Testis (tissue), 2 donors: ENCODE measurements around the gene FOXP4.

Experiments
- CTCF ChIP-seq, 3 experiments: fragments of 450-650 bp in 2 of 3; fragments of 200-600 bp in 1 of 3; sonication (generic) in 1 of 3; IDR thresholded peaks; one replicate each; pipeline ENCODE4 v1.5.1; 2016 to 2019; ENCODE audit warnings: antibody characterized with exemption in 3 of 3, mild to moderate bottlenecking in 2 of 3, moderate library complexity in 1 of 3
- POLR2A ChIP-seq: fragments of 450-650 bp; IDR thresholded peaks from one replicate; pipeline ENCODE4 v1.6.1; 2017; ENCODE audit warnings: antibody characterized with exemption, mild to moderate bottlenecking, moderate library complexity

DNA sequence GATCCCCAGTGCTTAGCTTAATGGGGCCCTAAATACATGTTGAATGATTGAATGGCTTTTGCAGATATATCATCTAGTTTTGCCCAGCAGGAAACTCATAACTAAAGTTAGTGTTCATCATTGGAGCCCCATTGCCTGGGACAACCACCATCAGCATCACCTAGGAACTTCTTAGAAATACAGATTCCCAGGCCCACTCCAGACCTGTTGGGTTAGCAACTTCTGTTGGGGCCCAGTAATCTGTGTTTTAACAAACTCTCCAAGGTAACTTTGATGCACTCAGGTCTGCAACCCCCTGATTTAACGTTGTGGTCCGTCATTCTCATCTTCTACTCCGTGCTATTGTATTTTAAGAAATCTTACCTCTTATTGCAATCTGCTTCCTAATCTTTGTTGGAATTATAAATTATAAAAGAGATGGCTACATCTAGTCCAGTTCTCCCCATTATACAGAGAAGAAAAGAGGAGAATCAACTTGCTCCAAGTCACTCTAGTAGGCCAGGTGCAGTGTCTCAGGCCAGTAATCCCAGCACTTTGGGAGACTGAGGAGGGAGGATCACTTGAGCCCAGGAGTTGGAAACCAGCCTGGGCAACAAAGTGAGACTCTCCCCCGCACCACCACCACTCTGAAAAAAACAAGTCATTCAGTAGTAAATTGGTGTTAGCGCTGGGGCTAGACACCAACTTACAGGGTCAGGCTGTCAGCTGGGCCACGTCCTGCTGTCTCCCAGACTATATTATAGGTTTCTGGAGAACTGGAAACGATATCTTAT lies 13.7 kb downstream of the FOXP4 start:
- TF ChIP-seq CTCF (IDR thresholded peaks at IDR 0.05) (no peak), POLR2A (no peak)
